GM19023 (cell line): ENCODE measurements around the gene AMPD3.

Source experiments
- ATAC-seq: cut with Tn5 transposase; IDR thresholded peaks from one replicate; pipeline ENCODE4 v1.9.1; 2021; ENCODE audit warnings: mild to moderate bottlenecking, moderate library complexity; ENCODE audit not compliant: unreplicated experiment

Gene AMPD3

GRCh38 chr11:10528121-10528520 lies 73.1 kb downstream of the AMPD3 start:
- ATAC-seq: no peak

GRCh38 chr11:10529279-10529678 lies 74.2 kb downstream of the AMPD3 start:
- ATAC-seq: no peak

GRCh38 chr11:10532526-10532925 lies 77.5 kb downstream of the AMPD3 start:
- ATAC-seq: no peak

GRCh38 chr11:10533323-10533722 lies 78.3 kb downstream of the AMPD3 start:
- no peak for ATAC-seq

- ATAC-seq: no peak
Observed at GRCh38 chr11:10534316-10534715, 79.3 kb downstream of the AMPD3 start.

GRCh38 chr11:10537600-10537999 lies 82.5 kb downstream of the AMPD3 start:
- no peak for ATAC-seq

GRCh38 chr11:10538924-10539323 lies 83.9 kb downstream of the AMPD3 start:
- ATAC-seq: no peak

GRCh38 chr11:10539339-10539738 lies 84.3 kb downstream of the AMPD3 start:
- ATAC-seq: no peak

- peak; percentile 38 for ATAC-seq
Observed at GRCh38 chr11:10540546-10540914, 85.5 kb downstream of the AMPD3 start.

- ATAC-seq: peak; percentile 98
Observed at GRCh38 chr11:10540915-10541560, 86.0 kb downstream of the AMPD3 start, which contains the start of gene RNF141. RNF141 (minus strand) TSS chr11:10541187; CDS start chr11:10534158, 7,029 bp downstream.

- no peak for ATAC-seq
Observed at GRCh38 chr11:10541561-10541930, 86.5 kb downstream of the AMPD3 start.

GRCh38 chr11:10542776-10543175 lies 87.7 kb downstream of the AMPD3 start:
- no peak for ATAC-seq

- ATAC-seq: no peak
Observed at GRCh38 chr11:10543782-10544181, 88.7 kb downstream of the AMPD3 start.

- ATAC-seq: no peak
Observed at GRCh38 chr11:10544491-10545465, 89.7 kb downstream of the AMPD3 start.

GRCh38 chr11:10550503-10551289 lies 95.6 kb downstream of the AMPD3 start:
- no peak for ATAC-seq

- ATAC-seq: no peak
Observed at GRCh38 chr11:10551290-10551592, 96.2 kb downstream of the AMPD3 start.

GRCh38 chr11:10551845-10552352 lies 96.8 kb downstream of the AMPD3 start:
- ATAC-seq: no peak

GRCh38 chr11:10556590-10556989 lies 101.5 kb downstream of the AMPD3 start:
- ATAC-seq: no peak
